Adrenal gland (tissue), 5 donors: ENCODE data around the gene PTPN14.

Experiments used
- POLR2A ChIP-seq, 2 donors: fragments of 450-650 bp; IDR thresholded peaks; one replicate each; pipeline ENCODE4 v1.6.1; 2017; ENCODE audit warnings: antibody characterized with exemption in 2 of 2, mild to moderate bottlenecking in 2 of 2, moderate library complexity in 1 of 2
- TF ChIP-seq, protein P1 (sequence below), 6 experiments: fragments of 450-650 bp in 4 of 6; fragments of 200-600 bp in 2 of 6; sonication (generic) in 1 of 6; IDR thresholded peaks; 1 replicate in 5 of 6; 2 replicates in 1 of 6; pipeline versions ENCODE4 v1.5.1 to v1.8.0; 2016 to 2021; ENCODE audit warnings: antibody characterized with exemption in 6 of 6, mild to moderate bottlenecking in 2 of 6, moderate library complexity in 1 of 6
- donor health status: DM: no; HTN: no; CAD: no.

DNA sequence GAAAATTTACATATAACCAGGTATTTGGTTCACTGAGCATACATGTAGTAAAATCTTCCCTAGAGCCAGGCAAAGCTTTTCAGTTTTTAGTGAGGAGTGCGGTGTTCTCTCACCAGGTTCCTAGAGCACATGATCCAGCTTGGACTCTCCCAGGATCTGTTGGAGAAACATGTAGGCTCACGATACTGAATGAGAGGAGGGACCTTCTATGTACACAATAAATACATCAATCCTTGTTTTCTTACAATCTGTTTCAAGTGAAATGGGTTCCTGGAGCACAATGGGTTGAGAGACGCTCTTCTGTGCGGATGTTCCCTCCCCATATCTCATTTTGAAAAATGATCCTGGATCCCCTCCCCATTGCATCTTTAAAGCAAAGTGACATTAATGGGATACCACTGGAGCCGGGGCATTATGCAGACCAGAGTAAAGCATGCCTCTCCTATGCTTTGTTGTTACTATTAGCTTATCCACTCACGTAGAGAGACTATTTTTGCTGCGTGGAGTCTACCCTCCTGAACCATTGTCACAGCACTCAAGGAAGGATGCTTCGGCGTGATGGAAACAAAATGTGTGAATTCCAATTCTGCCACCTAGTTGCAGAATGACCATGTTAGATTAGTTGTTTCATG is 251.1 kb downstream of the PTPN14 start:
- TF ChIP-seq, protein P1, sequence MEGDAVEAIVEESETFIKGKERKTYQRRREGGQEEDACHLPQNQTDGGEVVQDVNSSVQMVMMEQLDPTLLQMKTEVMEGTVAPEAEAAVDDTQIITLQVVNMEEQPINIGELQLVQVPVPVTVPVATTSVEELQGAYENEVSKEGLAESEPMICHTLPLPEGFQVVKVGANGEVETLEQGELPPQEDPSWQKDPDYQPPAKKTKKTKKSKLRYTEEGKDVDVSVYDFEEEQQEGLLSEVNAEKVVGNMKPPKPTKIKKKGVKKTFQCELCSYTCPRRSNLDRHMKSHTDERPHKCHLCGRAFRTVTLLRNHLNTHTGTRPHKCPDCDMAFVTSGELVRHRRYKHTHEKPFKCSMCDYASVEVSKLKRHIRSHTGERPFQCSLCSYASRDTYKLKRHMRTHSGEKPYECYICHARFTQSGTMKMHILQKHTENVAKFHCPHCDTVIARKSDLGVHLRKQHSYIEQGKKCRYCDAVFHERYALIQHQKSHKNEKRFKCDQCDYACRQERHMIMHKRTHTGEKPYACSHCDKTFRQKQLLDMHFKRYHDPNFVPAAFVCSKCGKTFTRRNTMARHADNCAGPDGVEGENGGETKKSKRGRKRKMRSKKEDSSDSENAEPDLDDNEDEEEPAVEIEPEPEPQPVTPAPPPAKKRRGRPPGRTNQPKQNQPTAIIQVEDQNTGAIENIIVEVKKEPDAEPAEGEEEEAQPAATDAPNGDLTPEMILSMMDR (IDR thresholded peaks at IDR 0.05) = no peak
- no peak for TF ChIP-seq POLR2A (IDR thresholded peaks at IDR 0.05)
